IPS-NIHi7 (cell line): ENCODE data around the gene MYOZ3.

ENCODE experiments used
- DNase-seq: peaks from one replicate; pipeline ENCODE4 v3.0.0; 2012; ENCODE audit warnings: mixed read lengths; ENCODE audit errors: extremely low spot score

Gene MYOZ3

DNA sequence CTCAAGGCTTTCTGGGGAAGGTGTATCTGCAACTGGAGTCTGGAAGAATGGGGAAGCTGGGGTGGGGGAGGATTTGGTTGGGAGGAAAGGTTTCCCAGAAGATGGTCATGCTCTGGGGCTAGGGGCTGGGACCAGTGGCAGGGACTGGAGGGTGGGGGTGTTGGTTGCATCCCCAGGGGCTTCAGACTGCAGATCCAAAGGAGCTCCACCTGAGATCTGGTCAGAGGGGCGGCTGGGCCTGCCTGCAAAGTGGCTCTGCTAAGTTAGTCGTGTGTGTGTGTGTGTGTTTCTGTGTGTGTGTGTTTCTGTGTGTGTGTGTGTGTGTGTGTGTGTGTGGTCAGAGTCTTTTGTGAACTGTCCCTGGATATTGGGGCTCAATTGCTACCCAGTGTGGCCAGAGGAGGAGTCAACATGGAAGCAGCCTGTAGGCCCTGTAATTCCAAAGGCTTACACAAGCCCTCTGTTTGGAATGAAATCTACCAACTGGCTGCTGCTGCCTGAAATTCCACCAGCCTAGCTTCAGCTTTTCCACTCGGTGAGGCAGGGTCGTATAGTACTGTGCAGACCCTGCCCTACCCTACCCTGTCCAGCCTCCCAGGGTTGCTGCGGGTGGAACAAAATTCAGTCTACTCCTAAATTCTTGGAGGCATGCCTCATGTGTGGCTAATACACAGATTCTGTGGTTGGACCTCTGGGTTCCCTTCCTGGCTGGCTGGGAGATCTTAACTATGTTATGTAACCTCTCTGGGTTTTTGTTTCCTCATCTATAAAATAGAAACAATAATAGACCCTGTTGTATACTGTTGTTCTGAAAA is 33.1 kb upstream of the MYOZ3 start:
- DNase-seq = no peak

DNA sequence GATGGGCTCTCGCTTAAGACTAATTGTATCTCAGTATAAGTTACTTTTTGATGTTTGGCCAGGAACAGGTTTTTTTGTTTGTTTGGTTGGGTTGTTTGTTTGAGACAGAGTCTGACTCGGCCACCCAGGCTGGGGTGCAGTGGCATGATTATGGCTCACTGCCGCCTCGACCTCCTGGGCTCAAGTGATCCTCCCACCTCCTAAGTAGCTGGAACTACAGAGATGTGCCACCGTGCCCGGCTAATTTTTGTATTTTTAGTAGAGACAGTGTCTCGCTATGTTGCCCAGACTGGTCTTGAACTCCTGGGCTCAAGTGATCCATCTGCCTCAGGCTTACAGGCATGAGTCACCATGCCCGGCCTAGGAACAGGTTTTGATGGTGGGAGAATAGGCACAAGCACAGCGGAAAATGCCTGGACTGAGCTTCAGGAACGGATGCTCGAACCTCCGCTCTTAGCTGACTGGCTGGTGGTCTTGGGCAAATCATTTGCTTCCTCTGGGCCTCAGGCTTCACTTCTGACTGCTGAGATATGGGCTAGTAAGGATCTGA is 32.0 kb upstream of the MYOZ3 start:
- DNase-seq = no peak

- no peak for DNase-seq
Observed at GRCh38 chr5:150630016-150630415, 31.0 kb upstream of the MYOZ3 start.

DNA sequence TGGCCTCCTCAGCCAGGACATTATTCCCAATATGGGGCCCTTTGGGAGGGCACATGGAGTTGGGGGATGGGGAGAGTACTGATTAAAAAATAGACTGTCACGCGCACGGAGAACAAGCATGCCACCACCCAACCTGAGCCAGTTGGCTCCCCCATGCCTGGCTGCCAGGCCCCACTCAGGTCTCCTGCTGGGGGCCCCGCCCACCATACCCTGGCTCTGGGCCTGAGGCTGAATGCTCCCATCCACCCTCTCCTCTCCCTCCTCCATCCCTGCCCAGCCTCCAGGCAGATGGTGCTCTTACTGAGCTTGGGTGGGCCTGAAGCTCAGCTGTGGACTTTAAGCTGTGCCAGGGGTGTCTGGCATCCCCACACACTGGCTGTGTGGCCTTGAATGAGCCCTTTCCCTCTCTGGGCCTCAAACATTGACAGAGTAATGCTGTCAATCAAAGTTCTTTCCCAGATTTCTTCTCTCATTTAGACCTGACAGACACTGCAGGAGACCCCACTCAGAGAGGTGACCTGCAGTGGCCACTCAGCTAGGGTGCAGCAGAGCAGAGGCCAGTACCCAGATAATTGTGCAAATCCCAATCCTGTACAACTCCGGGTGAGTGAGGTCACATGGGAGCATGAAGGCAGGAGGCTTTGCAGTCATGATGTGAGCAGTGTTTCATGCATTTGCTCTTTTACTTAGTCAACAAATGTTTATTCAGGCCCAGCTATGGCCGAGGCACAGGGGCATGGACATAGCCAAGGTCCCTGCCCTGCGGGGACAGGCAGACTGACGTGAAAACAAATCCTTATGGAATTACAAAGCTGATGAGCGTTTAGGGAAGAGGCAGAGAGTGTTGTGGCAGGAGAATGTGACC is 30.4 kb upstream of the MYOZ3 start:
- DNase-seq = no peak

DNA sequence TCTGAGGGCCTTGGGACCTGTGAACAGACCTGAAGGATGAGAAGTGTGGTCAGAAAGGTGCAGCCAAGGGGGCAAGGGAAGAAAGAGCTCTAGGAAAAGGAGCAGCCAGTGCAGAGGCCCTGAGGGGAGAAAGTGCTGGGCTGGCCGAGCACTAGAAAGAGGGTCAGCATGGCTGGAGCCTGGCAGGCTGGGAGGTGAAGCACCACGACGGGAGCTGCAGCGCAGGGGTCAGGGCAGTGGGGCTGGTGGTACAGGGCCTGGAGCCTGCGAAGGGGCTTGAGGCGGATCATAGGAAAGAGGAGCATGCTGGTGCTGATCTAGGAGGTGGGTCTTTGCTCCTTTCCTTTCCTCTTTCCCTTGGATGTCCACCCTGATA is 29.7 kb upstream of the MYOZ3 start:
- DNase-seq = no peak

DNA sequence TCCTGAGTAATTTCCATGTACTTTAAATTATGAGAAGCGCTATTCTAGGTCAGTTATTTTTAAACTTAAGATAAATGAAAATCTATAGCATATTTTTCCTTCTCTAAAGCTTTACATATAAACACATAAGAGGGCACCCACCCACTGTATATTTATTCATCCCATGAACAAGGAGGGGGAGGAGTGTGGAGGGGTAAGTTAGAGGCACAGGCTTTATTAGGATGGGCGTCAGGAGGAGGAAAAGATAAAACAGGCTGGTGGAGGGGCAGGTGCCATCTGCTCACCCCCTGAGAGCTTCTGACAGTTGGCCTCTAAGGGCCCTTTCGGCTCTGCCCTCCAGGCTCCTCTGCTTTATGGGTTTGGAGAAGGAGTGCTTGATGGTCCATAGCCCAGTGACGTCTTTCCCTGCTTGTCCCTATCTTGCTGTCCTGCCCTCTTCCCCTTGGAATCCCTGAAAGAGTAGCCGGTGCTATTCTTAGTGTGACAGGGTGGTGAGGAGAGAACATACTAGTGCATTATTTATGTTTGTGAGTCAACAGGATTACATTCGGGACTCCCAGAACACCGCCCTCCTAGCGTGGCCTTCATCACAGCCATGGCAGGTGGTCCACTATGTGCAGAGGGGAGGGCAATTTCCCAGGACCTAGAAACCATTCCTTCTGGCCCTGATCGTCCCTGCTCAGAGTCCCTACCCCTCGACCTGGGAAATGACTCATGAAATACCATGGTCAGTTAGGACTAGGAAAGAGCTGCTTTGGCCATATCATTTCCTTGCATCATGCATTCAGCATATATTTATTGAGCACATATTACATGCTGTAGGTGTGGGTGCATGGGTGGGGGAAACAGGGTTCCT is 28.5 kb upstream of the MYOZ3 start:
- no peak for DNase-seq

DNA sequence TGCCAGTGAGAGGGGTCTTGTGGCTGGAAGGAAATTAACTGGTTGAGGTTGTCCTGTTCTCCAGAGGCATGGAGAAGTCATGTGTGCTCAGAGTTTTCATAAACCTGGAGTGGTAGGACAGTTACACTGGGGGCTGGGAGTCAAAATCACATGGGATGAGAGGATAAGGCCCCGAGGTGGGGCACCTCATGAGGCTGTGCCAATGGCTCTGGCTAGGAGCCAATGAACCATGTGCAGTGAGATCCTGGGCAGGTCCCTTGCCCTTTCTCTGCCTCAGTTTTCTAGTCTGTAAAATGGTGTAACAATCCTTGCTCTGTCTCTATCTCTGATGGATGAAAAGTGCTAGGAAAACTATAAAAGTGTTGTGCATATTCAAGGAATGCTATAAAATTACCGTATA is 27.6 kb upstream of the MYOZ3 start:
- no peak for DNase-seq

- DNase-seq = no peak
Observed at GRCh38 chr5:150636391-150637244, 24.4 kb upstream of the MYOZ3 start.

- DNase-seq = peak; percentile 68
Observed at GRCh38 chr5:150637245-150638052, 23.6 kb upstream of the MYOZ3 start.

DNA sequence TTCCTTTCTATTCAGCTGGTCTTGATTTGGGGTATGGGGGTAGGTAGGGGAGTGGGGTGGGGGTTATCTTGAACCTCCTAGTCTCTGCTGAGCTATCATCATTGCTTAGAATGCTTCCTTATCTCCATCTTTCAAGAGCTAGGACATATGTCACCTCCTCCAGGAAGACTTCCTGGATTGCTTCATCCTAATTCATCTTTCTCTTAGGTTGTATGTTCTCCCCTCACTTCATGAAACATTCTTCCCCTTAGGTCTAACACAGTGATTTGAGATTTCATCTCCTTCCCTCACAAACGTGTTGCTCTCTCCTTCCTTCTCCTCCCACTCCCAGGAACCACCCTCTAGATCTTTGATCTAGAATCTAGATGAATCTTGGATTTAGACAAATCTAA is 23.0 kb upstream of the MYOZ3 start:
- DNase-seq = no peak

- DNase-seq = no peak
Observed at GRCh38 chr5:150638488-150639376, 22.3 kb upstream of the MYOZ3 start.

- no peak for DNase-seq
Observed at GRCh38 chr5:150639377-150639692, 21.7 kb upstream of the MYOZ3 start.

- no peak for DNase-seq
Observed at GRCh38 chr5:150639751-150640150, 21.3 kb upstream of the MYOZ3 start.

GRCh38 chr5:150640311-150641005 is 20.6 kb upstream of the MYOZ3 start, which contains the start of gene SYNPO:
SYNPO (plus strand) TSS chr5:150640660; CDS start chr5:150648276, 7,616 bp downstream.
- DNase-seq = no peak

DNA sequence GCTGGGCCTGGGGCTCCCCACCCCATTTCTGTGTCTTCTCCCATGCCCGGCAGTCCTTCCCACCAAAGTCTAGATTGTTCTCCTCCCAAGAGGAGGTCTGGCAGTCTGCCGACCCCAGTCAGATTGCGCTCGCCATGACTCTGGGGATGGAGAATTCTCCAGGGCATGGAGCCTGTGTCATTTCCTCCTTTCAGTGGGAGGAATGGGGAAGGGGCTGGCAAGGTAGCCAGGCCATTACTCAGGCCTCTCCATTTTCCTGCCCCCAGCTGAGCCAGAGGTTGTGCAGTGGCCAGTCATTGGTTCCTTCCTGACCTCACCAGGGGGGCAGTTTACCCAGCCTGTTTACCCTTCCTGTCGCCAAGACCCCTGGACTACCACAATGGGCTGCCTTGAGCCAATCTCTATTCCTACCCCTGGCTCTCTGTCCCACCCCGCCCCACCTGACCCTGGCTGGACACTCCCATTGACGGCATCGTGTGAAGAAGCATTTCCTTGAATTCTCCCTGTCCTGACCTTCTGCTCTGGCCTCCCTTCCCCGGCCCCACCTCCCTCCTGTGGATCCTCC is 20.0 kb upstream of the MYOZ3 start:
- DNase-seq = no peak

DNA sequence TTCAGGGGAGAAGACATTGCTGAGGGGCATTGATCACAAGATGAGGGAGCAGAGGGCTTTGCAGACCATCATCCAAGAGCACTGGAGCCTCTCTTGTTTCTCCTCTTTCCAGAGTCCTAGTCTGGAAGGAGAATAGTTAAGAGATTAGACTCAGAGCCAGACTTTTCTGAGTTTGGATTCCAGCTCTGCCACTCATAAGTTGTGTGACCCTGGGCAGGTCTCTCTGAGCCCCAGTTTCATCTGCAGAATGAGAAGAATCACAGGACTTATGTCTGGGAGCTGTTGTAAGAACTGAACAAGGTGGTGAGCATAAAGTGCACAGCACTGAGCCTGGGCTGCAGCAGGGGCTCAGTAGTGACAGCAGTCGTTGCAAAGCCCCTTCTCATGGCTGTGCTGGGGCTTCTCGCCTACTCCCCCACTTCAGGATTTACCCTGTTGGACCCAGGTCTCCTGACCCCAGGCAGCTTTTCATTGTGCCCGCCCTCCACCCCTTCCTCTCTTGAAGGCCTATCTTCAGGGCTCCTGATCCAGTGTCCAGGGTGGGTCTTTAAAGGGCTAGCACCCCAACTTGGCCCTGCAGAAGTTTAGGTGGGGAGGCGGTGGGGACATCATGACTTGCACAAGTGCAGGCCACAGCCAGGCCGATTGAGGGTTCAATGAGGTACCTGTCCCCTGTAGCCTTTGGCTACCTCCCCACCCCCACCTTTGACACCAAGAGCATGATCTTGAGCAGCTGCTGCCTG is 19.1 kb upstream of the MYOZ3 start:
- DNase-seq = no peak

DNA sequence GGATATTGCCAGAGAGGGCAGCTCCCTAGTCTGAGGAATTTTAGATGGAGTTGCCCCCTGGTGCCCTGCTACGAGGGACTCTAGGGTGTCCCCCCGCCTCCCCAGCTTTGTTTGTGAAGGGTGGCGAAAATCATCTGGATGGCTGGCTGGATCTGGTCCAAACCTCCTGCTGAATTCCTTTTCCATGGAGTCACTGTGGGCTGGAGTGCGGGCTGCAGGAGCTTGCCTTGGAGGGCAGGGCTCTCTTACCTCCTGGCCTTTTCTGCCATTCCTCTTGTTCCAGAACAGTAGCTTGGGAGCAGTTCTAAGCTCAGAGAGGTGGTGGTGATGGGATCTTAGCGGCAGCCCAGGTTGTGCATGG is 18.5 kb upstream of the MYOZ3 start:
- no peak for DNase-seq
